ENCODE results near the gene ATXN2.
"Not testable (repeated sequence)": the region's sequence is repeated elsewhere in the genome, so short reads cannot be mapped to it uniquely, and the experiment has no call there.

The ATXN2 gene

DNA sequence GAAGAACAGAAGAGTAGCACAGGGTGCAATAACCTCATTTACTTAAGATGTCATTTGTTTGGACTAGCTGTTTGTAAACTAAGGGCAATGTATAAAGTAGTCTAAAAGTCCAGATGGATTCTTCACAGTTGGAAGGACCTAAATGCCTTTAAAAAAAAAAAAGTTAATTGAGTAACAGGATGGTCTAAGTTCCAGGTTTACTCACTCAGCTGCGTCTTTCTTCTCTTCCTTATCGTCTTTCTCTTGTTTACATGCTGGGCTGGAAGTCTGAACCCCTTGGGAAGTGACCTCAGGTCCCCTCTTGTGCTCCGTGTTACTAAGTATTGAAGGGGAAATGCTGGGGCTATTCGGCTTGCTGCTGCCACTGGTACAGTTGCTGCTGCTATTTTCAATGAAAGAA is 110.8 kb downstream of the ATXN2 start:
- DNase-seq, result no peak

- DNase-seq, result no peak
Measured at GRCh38 chr12:111482462-111482861, 116.7 kb downstream of the ATXN2 start.

- DNase-seq, result no peak
Measured at GRCh38 chr12:111471236-111471635, 127.9 kb downstream of the ATXN2 start.

DNA sequence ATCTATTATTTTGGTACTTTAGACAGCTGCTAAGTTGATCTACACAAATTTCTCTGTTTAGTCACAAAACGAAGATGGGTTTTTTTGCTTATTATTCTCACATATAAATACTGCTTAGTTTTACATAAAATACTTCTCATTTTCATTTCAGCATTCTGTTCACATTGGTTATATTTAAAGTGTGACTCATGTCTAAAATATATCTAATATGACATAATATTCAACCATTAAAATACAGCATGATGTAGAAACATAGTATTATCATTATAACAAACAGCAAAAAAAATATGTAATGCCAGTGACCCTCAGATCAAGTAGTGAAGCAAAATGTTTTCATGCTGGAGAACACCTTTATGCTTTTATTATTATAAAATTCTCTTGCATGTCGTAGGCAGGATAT is 129.7 kb downstream of the ATXN2 start:
- no peak for DNase-seq

- DNase-seq, result no peak
Measured at GRCh38 chr12:111467857-111468241, 131.3 kb downstream of the ATXN2 start.

- DNase-seq, result no peak
Measured at GRCh38 chr12:111467092-111467856, 131.8 kb downstream of the ATXN2 start.

GRCh38 chr12:111462210-111462769 is 136.8 kb downstream of the ATXN2 start:
- DNase-seq, result no peak

DNA sequence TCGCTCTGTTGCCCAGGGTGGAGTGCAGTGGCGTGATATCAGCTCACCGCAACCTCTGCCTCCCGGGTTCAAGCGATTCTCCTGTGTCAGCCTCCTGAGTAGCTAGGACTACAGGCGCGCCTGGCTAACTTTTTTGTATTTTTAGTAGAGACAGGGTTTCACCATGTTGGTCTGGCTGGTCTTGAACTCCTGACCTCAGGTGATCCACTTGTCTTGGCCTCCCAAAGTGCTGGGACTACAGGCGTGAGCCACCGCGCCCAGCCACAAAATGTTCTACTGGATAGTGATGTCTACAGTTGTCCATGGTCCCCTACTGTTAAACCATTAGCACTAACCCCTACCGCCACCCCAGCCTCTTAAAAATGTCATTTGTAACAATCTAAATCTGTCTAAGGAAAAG is 139.0 kb downstream of the ATXN2 start:
- DNase-seq, result not testable (repeated sequence)

DNA sequence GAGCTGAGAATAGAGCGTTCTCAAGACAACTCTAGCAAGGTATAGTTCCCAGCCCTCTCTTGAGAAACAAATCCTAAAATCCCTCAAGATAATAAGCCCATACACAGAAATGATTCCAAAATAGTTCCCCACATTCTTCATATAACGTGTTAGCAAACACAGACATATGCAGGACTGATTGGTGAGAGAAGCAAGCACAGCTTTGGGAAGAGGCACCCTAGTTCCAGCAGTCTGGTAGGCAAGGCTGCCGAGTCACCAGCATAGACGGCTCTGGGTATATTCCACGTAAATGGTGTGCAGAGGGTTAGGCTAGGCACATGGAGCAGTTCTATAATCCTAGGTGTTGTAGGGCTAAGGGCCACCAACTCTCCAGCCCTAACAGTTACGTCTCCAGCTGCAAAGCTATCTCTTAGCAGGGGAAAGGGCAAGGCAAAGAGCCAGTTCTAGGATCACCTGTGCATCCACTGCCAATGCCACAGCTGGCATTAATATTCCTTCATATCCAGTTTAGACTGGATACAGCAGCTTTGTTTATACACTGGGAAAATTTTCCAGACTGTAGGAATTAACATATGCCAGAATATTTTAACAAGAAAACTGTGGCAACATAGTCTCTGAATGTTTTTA is 140.5 kb downstream of the ATXN2 start:
- no peak for DNase-seq

- DNase-seq, result no peak
Measured at GRCh38 chr12:111457577-111457976, 141.5 kb downstream of the ATXN2 start.

- no peak for DNase-seq
Measured at GRCh38 chr12:111457071-111457470, 142.0 kb downstream of the ATXN2 start.

DNA sequence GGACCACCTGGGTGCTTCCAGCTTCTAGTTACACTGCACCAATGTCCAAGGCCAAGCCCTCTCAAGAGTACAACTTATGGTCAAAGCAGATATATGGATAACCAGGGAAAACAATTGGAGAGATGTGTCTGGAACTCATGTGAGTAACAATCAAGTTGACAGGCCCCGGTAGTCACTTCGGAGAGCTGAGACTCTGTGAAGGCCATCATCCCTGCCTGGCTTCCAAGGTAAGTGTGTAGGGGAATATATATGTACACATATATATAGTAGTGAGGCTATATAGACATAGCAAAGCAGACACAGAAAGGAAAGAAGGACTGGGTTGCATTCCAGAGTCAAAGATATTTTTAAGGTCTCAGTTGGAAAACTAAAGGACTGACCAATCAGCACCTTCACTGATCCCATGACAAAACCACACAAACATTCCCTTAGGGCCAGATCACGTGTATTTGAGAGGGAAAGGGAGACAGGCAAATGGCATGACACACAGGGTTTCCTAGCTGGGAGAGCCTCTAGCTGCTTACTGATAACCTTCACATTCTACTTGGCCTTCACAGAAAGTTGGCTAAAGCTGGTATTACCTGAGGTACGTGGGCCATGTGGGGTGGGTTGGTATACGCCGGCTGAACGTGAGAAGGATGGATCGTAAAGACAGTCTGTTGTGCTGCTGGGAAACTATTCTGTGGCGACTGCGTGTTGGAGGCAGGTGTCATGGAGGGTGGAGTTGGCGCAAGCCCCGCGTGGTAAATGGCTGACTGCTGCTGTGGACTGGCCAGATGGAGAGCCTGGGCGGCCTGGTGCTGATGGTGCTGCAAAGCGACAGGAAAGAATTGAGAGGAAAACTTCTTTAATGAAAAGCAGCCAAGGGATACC is 143.4 kb downstream of the ATXN2 start:
- no peak for DNase-seq

GRCh38 chr12:111454716-111455447 is 144.2 kb downstream of the ATXN2 start:
- DNase-seq, result no peak

GRCh38 chr12:111454311-111454710 is 144.8 kb downstream of the ATXN2 start:
- DNase-seq, result no peak

DNA sequence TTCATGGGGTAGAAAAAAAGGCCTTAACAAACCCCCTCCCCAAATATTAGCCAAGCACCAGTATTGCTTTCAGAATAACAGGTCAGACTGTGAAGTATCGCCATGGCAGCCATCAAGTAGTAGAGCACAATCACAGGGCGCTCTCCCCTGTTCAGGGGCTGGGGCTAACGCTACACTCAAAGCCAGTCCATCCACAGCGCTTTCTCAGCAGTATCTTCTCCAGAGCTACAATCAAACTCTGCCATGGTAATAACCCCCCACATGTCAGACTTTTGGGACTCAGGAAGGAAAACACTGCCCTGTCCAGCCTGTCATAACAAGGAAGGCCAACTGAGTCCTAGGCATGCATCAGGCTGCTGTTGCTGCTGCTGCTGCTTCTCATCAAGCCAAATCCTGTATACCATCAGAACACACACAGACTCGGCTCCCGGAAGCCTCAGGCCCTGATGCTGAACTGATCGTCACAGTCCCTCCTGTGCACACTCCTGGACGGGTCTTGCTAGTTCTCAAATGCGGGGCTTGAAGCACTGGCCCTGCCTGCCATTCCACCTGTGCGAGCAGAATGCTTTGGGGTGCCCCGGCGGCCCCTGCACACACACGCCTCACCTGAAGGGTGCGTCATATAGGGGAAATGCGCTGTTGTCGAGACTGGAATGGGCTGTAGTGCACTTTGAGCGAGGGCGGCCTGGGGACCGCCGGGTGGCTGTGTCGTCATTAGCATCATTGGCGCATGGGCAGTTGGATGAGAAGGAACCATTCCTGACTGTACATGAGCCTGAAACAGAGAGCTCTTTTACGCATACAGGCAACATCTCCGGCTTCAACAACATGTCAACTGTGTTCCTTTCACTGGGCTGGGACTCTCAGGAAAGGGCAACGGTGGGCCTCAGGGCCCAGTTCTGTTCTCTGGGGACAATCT is 145.8 kb downstream of the ATXN2 start:
- no peak for DNase-seq

DNA sequence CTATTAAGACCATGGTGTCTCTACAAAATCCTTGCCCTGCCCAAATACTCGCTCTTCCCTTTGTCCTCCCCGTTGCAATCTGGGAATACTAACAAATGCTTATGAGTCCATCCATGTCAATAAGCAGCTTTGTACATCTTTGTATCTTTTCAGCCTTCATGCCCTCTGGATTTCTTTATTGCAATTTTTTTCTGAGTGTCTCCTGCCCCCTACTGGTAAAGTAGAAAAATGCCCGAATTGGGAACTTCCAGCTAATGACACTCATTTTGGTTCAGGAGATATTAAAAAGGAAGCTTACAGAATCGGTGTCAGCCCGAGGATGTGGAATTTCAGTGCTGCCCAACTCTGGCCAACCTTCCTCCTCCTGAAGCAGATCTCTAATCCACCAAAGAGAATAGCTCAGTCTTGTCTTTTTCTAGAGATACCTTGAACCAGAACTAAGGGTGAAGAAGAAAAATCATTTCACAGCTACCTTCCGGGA is 147.4 kb downstream of the ATXN2 start:
- DNase-seq, result peak; percentile 18

DNA sequence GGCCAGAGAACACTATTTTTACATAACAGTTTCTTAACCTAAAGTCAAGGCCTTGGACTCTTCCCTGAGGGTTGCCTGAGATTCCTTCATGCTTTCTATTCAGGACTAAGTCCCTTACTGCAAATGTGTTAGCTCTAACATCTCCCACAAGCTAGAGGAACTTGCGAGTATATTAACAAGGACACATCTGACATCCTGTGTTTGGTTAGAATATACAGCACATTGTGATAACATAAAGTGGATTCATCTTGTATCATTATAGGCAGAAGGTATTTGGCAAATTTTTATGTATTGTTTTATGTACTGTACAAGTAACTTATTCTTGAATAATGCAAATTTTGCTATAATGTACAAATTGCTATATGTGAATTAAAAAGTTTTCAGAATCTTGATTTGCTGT is 147.9 kb downstream of the ATXN2 start:
- no peak for DNase-seq

DNA sequence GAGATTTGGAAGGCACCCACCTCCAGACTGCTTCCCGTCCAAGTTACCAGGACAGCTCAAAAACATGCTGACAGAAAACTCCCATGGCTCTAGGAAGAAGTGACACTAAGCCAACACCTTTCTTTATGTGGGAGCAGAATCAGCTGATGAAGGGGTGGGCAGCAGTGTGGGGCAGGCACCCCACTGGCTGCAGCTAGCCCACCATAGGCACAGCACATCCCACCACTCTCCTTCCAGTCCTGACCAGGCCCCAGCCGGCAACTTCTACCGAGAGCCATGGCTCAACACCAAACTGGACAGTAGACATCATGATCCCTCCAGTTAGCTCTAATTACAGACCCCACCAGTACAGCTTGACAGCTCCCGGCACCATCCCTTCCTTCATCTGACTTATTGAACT is 148.4 kb downstream of the ATXN2 start:
- no peak for DNase-seq

GRCh38 chr12:111448846-111449790 is 150.0 kb downstream of the ATXN2 start:
- DNase-seq, result no peak

- no peak for DNase-seq
Measured at GRCh38 chr12:111448266-111448830, 150.8 kb downstream of the ATXN2 start.

All from NCI-H2081 treated with DMSO at 0.1 percent for 48 hours (cell line).